ENCODE data around the gene REV3L.

The REV3L gene

DNA sequence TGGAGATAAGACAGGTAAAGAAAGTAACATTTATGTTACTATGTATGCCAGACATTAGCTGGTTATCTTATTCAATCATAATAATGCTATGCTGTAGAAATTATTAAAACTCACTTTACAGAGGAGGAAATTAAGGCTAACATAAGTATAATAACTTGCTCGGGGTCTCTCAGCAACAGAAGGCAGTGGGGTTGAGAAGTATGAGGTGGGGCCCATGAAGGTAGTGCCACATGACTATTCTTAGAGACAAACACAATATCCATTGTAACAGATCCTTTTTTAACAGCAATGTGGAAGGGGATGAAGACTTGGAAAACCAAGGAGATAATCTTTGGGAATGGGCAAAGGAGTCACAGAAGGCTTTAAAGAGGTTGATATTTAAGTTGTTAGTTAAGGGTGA is 11.5 kb downstream of the REV3L start:
- DNase-seq (ENCODE audit: low read depth in 2 of 2) = no peak

DNA sequence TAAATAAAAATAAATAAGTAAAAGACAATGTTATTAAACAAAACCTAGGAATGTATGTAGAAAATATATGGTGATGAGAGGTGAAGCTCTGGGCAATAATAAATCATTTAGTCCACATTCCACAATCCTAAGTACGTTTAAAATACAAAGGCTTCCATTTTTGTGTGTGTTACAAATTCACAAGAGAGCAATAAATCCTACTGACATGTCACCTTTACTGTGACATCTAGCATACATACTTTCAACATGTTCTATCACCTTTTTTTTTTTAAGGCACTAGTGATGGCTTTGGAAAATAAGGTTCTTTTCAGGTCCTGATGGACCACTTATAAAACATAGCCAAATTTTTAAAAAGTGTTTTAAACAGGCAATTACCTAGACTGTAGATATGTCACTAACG is 12.0 kb downstream of the REV3L start:
- no peak for DNase-seq (ENCODE audit: low read depth in 2 of 2)

DNA sequence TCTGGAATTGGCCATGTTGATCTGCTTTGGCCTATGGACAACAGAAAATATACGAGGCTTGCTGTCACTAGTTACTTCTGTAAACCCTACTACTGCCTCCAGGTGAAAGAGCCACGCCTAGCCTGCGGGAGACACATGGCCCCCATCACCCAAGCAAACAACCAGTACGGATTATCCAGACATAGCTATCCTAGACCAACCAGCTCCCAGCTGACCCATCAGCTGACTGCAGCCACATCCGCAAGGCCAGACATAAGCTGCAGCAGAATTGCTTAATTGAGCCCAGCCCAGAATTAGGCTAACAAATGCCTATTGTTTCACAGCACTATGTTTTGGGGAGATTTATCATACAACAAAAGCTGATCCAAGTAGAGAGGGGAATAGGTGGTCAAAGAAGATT is 13.5 kb downstream of the REV3L start:
- DNase-seq (ENCODE audit: low read depth in 2 of 2) = no peak

DNA sequence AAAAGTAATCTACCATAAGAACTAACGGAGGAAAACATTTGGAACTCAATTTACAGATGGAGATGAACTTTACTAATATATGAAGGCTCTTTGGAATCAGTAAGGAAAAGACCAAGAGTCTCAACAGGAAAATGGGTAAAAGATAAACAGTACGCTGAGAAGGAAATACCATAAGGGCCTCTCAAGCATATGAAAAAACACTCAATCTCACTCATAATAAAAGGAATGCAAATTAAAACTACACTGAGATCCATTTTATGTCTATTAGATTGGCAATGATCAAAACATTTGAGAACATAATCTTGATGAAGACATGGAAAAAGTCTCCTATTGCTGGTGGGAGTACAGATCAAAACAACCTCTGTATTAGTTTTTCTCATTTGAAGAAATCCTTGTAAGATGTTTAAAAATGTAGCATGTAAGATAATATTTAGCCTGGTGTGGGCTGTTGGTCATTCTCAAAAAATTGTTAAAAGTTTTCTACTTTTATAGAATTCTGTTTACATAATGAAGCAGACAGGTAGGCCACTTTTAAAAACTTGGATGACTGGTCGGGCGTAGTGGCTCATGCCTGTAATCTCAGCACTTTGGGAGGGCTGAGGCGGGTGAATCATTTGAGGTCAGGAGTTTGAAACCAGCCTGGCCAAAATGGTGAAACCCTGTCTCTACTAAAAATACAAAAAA is 14.5 kb downstream of the REV3L start:
- no peak for DNase-seq (ENCODE audit: low read depth in 2 of 2)

DNA sequence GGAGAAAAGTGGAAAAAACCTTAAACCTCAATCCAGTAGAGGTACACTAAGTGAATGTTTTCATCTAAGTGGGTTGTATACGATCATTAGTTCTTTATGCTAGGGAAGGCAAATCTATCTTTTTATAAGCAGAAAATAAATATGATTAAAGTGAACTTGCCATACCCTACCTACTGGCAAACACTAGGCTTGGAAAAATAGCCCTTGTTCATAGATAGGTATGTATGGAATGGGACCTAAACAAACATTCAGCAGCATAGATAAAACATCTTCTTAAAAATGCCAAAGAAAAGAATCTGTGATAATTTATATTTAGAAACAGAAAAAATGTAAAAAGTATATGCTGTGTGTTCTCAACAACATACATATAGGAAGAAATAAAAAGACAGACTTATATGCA is 18.8 kb downstream of the REV3L start:
- DNase-seq (ENCODE audit: low read depth in 2 of 2) = no peak

DNA sequence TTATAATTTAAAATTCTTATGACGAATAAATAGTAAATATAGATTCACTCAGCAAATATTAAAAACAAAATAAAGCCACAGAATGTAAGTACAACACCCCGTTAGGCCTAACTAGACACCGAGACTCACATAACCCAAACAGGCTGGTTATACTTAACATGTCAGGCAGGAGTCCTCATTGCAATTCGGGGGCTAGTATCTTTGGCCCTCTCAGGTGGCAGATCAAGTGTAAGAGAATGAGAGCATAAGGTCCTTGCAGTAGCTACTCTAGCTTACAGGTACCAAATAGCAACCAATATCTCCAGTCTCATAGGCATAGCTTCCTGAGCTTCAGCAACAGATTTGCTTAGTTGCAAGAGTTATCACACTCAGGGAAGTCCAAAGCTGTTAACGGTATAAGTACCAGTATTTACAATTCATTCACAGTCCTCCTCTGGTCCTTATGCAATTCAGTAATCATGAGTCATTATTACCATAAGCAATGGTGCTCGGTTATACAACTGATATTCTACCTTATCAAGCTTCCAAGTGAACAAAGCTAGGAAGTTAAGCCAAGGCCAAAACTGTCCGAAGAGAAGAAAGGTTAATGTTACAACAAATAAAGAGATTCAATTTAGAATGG is 20.1 kb downstream of the REV3L start:
- DNase-seq (ENCODE audit: low read depth in 2 of 2) = no peak

DNA sequence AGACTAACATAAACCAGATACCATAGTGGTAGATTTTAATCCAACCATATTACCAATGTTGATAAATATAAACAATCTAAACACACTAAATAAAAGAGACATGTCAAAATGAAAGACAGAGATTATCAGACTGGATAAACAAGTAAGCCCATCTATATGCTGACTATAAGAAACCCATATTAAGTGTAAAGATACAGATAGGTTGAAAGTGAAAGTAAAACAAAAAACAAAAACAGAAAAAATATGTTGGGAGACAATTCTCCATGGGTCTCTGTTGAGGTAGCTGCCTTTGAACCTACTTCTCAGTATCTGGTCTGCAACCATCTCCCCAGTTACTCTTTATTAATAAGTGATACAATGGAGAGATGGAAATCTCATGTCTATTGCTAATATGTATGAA is 21.2 kb downstream of the REV3L start:
- no peak for DNase-seq (ENCODE audit: low read depth in 2 of 2)

DNA sequence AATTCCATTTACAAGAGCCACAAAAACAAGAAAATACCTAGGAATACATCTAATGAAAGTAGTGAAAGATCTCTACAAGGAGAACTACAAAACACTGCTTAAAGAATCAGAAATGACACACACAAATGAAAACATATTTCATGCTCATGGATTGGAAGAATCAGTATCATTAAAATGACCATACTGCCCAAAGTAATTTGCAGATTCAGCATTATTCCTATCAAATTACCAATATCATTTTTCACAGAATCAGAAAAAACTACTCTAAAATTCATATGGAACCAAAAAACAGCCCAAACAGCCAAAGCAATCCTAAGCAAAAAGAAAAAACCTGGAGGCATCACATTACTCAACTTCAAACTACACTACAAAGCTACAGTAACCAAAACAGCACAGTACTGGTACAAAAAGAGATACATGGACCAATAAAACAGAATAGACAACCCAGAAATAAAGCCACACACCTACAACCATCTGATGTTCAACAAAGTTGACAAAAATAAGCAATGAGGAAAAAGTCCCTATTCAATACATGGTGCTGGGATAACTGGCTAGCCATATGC is 24.3 kb downstream of the REV3L start:
- no peak for DNase-seq (ENCODE audit: low read depth in 2 of 2)

DNA sequence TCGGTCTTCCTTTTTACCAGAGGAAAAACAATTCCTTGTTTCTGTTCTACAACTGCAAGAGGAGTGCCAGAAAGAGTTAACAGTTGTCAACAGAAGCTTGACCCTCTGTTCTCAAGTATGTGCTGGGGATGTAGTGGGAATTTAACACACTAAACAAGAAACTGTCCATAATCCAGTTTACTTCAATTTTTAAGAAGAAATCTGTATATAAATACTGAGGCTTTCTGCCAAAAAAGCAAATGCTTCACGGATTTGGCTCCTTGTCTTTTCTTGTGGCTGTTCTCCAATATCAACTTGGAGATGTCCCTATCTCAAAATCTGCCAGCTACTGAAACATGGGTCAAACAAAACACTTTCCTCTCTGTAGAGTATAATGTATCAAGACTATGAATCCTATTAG is 26.8 kb downstream of the REV3L start:
- DNase-seq (ENCODE audit: low read depth in 2 of 2) = no peak

DNA sequence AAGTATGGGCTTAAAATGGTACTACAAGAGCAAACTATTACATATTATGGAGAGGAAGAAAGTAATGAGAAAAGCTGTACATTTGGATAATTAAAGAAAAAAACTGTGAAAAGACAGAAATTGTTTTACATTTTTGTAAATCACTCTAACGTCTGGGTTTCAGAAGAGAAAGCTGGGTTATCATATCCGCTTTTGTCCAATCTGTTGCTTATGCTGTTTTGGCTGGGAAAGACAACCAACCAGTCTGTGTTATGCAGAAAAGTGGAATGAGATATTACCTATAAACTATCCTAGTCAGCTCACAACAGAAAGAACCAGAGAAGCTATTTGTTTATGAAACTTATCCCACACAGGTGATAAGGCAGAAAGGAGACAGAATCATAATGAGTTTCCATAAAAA is 32.4 kb downstream of the REV3L start:
- no peak for DNase-seq (ENCODE audit: low read depth in 2 of 2)

DNA sequence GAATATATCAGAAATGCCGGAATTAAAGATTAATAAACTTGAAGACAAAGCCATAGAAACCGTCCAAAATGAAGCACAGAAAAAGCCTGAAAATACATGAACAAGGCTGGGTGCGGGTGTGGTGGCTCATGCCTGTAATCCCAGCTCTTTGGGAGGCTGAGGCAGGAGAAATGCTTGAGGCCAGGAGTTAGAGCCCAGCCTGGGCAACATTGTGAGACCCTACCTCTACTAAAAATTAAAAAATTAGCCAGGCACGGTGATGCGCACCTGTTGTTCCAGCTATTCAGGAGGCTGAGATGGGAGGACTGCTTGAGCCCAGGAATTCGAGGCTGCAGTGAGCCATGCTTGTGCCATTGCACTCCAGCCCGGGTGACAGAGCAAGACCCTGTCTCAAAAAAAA is 32.9 kb downstream of the REV3L start:
- DNase-seq (ENCODE audit: low read depth in 2 of 2) = no peak

DNA sequence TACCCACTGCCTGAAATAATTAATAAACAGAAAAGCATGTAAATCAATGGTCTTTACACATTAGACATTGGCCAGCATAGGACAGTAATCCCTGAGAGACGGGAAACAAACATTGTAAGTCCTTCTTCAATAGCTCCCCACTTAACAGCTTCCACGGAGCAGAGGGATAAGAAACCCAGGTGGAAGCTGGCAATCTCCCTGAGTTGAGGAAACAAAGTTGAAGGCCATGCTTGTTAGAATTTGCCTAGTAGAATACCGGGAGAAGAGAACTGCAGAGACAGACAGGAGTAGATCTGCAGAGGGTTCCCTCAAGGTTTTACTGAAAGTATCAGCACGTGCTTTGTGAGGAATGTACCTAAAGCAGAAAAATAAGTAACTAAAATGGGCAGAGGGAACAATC is 33.9 kb downstream of the REV3L start:
- DNase-seq (ENCODE audit: low read depth in 2 of 2) = no peak

DNA sequence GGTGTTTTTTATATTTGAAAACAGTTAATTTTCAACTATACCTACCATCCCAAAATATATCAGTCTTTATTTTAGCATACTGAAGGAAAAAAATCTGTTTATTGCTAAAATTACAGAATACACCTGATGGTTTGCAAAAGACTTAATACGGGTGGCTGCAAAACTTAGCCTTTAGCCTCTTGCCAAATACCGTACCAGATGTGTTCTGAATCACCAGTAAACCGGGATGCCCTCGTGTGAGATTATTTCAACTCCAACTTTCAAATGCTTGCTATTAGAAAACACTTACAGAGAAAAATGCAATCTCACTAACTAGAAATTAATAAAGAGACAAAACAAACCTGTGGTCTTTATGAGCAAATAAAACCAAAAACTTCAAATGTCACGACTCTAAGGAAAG is 36.0 kb downstream of the REV3L start:
- no peak for DNase-seq (ENCODE audit: low read depth in 2 of 2)

DNA sequence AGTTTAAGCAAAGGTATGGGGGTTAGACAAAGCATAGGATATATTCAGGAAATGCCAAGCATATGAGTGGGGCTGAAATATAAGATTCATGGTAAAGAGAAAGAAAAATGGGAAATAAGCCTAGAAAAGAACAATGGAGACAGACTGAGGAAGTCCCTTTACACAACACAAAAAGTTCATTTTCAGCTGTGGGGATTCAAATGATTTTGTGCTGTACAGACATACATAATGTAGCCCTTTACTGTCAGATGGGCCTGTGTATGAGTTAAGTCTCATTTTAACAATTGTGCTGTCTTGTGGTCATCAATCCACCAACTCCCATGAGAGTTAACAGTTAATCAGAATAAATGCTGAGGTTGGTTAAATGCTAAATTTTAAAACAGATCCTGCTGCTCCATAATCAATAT is 37.2 kb downstream of the REV3L start:
- DNase-seq (ENCODE audit: low read depth in 2 of 2) = no peak

DNA sequence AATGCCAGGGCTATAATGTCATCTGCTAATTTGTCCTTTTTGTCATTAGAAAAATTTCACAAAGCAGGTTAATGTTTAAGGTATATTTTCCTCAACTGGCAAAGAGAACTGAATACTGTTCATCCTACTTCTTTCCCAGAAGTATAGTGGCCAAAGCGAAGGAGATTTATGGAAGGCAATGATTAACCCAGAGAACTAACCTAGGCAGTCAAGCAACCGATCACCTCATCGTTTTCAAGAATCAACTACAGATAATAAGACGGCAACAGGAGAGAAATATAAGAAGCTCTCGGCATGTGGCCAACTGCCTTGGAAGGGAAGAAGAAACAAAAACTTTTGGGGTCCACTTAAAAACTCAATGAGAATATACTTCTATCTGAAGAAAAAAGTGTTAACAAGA is 38.2 kb downstream of the REV3L start:
- no peak for DNase-seq (ENCODE audit: low read depth in 2 of 2)

DNA sequence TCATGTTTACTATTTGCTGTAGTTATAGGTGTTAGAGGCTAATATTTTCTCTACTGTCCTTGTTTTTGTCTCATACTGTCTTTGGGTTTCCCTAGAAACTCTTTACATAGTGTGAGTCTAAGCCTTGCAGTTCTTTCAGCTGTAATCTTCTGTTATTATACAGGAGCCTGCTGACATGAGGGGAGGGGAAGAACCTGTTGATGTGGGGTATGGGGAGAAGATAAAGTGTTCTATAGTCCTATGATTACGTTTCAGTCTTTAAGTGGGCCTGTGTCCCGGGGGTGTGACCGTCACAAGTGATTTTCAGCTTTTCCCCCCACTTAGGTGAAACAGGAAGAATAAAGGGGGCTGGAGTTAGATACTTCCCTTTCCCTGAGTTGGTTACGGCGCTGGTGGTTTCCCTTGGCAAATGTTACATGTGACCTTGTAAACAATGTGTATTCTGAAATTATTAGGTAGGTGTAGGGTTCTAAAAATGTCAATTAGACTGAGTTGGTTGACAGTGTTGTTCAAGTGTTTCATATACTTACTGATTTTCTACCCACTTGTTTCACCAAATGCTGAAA is 41.3 kb downstream of the REV3L start:
- DNase-seq (ENCODE audit: low read depth in 2 of 2) = no peak

DNA sequence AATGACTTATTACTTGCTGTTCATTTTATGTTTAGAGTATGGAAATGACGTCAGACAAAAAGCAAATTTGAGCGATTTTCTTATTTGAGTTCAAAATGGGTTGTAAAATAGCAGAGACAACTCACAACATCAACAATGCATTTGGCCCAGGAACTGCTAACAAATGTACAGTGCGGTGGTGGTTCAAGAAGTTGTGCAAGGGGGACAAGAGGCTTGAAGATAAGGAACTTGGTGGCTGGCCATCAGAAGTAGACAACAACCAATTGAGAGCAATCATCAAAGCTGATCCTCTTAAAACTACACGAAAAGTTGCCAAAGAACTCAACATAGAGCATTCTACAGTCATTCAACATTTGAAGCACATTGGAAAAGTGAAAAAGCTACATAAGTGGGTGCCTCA is 43.8 kb downstream of the REV3L start:
- no peak for DNase-seq (ENCODE audit: low read depth in 2 of 2)

DNA sequence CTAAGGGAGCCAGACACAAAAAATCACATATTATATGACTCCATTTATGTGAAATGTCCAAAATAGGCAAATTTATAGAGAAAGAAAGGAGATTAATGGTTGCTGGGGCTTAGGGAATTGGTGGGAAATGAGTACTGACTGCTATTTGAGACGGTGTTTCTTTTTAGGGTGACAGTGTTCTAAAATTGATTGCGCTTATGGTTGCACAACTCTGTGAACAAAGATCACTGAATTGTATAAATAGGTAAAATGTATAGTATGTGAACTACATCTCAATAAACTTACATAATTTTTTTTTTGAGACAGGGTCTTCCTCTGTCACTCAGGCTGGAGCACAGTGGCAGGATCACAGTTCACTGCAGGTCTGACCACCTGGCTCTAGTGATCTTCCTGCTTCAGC is 45.4 kb downstream of the REV3L start:
- DNase-seq (ENCODE audit: low read depth in 2 of 2) = no peak

DNA sequence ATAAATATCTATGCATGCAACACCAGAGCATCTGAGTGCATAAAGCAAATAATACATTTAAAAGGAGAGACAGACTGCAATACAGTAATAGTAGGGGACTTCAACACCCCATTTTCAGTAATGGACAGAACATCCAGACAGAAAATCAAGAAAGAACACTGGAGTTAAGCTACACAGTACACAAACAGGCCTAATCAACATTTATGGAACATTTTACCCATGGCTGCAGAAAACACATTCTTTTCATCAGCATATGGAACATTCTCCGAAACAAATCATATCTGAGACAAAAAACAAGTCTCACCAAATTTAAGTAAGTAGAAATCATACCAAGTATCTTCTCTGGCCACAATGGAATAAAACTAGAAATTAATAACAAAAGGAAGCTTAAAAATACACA is 50.5 kb downstream of the REV3L start:
- DNase-seq (ENCODE audit: low read depth in 2 of 2) = no peak

DNA sequence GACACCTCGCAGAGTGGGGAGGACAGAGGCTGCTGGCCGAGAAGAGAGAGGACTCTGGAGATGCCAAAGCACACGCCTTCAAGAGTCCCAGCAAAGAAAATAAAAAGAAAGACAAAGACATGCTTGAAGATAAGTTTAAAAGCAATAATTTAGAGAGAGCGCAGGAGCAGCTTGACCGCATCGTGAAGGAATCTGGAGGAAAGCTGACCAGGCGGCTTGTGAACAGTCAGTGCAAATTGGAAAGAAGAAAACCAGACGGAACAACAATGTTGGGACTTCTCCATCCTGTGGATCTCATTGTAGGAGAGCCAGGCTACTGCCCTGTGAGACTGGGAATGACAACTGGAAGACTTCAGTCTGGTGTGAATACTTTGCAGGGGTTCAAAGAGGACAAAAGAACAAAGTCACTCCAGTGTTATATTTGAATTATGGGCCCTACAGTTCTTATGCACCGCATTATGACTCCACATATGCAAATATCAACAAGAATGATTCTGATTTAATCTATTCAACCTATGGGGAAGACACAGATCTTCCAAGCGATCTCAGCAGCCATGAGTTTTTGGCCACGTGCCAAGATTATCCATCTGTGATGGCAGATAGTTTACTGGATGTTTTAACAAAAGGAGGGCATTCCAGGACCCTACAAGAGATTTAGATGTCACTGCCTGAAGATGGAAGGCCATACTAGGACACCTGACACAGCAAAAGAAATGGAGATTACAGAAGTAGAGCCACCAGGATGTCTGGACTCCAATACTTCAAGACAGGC is 52.2 kb downstream of the REV3L start:
- no peak for DNase-seq (ENCODE audit: low read depth in 2 of 2)

DNA sequence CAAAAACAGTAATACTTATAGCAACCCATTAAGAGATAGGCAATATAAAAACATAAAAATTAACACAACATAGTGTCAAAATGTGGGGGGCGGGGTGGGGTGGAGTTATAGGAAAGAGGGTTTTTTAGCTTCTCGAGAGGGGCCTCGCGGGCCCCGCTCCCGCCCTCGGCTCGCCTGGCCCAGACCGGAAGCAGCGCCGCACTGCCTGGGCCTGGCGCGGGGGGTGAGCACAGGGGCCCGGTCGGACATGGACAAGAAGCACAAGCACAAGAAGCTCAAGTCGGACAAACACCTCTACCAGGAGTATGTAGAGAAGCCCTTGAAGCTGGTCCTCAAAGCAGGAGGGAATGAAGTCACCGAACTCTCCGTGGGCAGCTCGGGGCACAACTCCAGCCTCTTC is 53.4 kb downstream of the REV3L start:
- no peak for DNase-seq (ENCODE audit: low read depth in 2 of 2)

DNA sequence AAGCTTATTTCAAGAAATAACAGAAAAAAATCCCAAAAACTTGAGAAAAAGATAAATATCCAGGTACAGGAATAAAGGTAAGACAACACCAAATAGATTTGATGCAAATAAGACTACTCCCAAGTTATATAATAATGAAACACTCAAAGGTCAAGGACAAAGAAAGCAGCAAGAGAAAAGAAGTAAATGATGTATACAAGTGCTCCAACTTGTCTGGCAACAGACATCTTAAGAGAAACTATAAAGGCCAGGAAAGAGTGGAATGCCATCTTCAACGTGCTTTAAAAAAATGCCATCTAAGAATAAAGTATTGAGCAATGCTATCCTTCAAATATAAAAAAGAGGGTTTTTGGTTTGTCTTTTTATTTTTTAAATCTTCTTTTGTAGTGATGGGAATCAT is 54.2 kb downstream of the REV3L start:
- DNase-seq (ENCODE audit: low read depth in 2 of 2) = no peak

All from stimulated activated CD8-positive, alpha-beta memory T cell treated with anti-CD3 and anti-CD28 coated beads, Interleukin-2, amount 100 ng/mL, for 1 hour (primary cell).